B cell (primary cell): ENCODE data around the gene AIFM1. TPM values are rescaled to one million over a fixed set of nuclear protein-coding genes. Genes with fewer than 3 reads are reported as not detected.
A peak's percentile ranks its signal among the peaks of the same experiment; 100 is the strongest.

Source experiments
- ATAC-seq: fragments of 200-7000 bp; cut with Tn5 transposase; one replicate; pipeline ENCODE4 v1.10.0; 2021; ENCODE audit warnings: low read depth, mild to moderate bottlenecking, moderate number of reproducible peaks, moderate library complexity
- CTCF ChIA-PET: fragments of 350-600 bp; sonication (Branson Sonifier 250); formaldehyde crosslinking; loops from one replicate; lab custom pipeline; 2021; ENCODE audit warnings: antibody characterized with exemption, inconsistent platforms; lab: Charles Lee
- POLR2A ChIA-PET: fragments of 350-600 bp; sonication (Branson Sonifier 250); formaldehyde crosslinking; loops from one replicate; lab custom pipeline; 2021; ENCODE audit warnings: antibody characterized with exemption; lab: Charles Lee
- DNase-seq: peaks from one replicate; pipeline ENCODE4 v3.0.0; 2013
- H2AFZ ChIP-seq: 2 replicates; pipeline ENCODE4 v1.6.1; 2012; ENCODE audit warnings: mild to moderate bottlenecking, low read depth, low read length; ENCODE audit not compliant: insufficient read depth, poor library complexity, severe bottlenecking
- H3K27ac ChIP-seq, 2 donors: 1 replicate in 1 of 2; 2 replicates in 1 of 2; pipeline ENCODE4 v1.5.1; 2012 to 2013; ENCODE audit warnings: low read length in 2 of 2, mild to moderate bottlenecking in 2 of 2, moderate library complexity in 1 of 2
- H3K27me3 ChIP-seq, 4 experiments: fragments of 200-600 bp in 1 of 4; sonication (generic) in 1 of 4; replicated peaks in 1 of 4; 1 replicate in 2 of 4; 2 replicates in 2 of 4; pipeline versions ENCODE4 v1.6.1 to v1.7.0; 2013 to 2016; ENCODE audit warnings: low read length in 3 of 4, mild to moderate bottlenecking in 2 of 4, mixed read lengths in 1 of 4, moderate library complexity in 1 of 4; ENCODE audit not compliant: insufficient read depth in 4 of 4, control insufficient read depth in 3 of 4; ENCODE audit errors: control extremely low read depth in 1 of 4
- H3K36me3 ChIP-seq, 2 experiments: replicated peaks in 1 of 2; 1 replicate in 1 of 2; 2 replicates in 1 of 2; pipeline versions ENCODE4 v1.6.1 to v1.7.1; 2013; ENCODE audit warnings: low read length in 1 of 2; ENCODE audit not compliant: insufficient read depth in 2 of 2, control insufficient read depth in 1 of 2; ENCODE audit errors: control extremely low read depth in 1 of 2, extremely low read depth in 1 of 2
- H3K4me1 ChIP-seq, 2 donors: fragments of 200-600 bp in 1 of 2; sonication (generic) in 1 of 2; 1 replicate in 1 of 2; 2 replicates in 1 of 2; pipeline versions ENCODE4 v1.5.1 to v1.6.1; 2013 to 2017; ENCODE audit warnings: low read length in 2 of 2; ENCODE audit not compliant: control insufficient read depth in 2 of 2, insufficient read depth in 2 of 2
- H3K4me2 ChIP-seq: replicated peaks from 2 replicates; pipeline ENCODE3; 2012; ENCODE audit warnings: mild to moderate bottlenecking, low read depth, low read length; ENCODE audit not compliant: poor library complexity, severe bottlenecking
- H3K4me3 ChIP-seq, 5 experiments: fragments of 200-600 bp in 1 of 5; sonication (generic) in 1 of 5; 1 replicate in 3 of 5; 2 replicates in 2 of 5; pipeline versions ENCODE4 v1.5.1 to v1.7.0; 2011 to 2016; ENCODE audit warnings: low read length in 4 of 5, mild to moderate bottlenecking in 4 of 5, low read depth in 2 of 5, control low read depth in 1 of 5, moderate library complexity in 1 of 5; ENCODE audit not compliant: insufficient read depth in 1 of 5; ENCODE audit errors: control extremely low read depth in 1 of 5, extremely low read depth in 1 of 5
- H3K79me2 ChIP-seq: fragments of 200-600 bp; sonication (generic); one replicate; pipeline ENCODE4 v1.6.0; 2016; ENCODE audit warnings: low read length; ENCODE audit not compliant: control insufficient read depth, insufficient read depth
- H3K9ac ChIP-seq: fragments of 200-600 bp; sonication (generic); 2 replicates; pipeline ENCODE4 v1.6.1; 2017; ENCODE audit warnings: mild to moderate bottlenecking, low read length, moderate library complexity
- H3K9me3 ChIP-seq, 3 donors: one replicate each; pipeline versions ENCODE4 v1.6.1 to v1.7.1; 2013; ENCODE audit warnings: low read length in 2 of 3; ENCODE audit not compliant: control insufficient read depth in 2 of 3, insufficient read depth in 1 of 3; ENCODE audit errors: control extremely low read depth in 1 of 3
- H4K20me1 ChIP-seq: 2 replicates; pipeline ENCODE4 v1.6.0; 2012; ENCODE audit warnings: mild to moderate bottlenecking, low read length; ENCODE audit not compliant: insufficient read depth, control insufficient read depth, poor library complexity, severe bottlenecking
- H3K27ac Mint-ChIP-seq: one replicate; pipeline ENCODE4 v1.8.0; 2021; ENCODE audit warnings: mixed read lengths
- H3K27me3 Mint-ChIP-seq: one replicate; pipeline ENCODE4 v1.8.0; 2021; ENCODE audit warnings: mixed read lengths
- H3K4me1 Mint-ChIP-seq: one replicate; pipeline ENCODE4 v1.8.0; 2021; ENCODE audit warnings: mixed read lengths
- H3K4me3 Mint-ChIP-seq: one replicate; pipeline ENCODE4 v1.8.0; 2021; ENCODE audit warnings: mixed read lengths
- H3K9me3 Mint-ChIP-seq: one replicate; pipeline ENCODE4 v1.8.0; 2022; ENCODE audit warnings: mixed read lengths; ENCODE audit not compliant: insufficient read depth
- CTCF ChIP-seq: fragments of 200-600 bp; IDR thresholded peaks from one replicate; pipeline ENCODE4 v1.8.0; 2022; ENCODE audit warnings: antibody characterized with exemption, mild to moderate bottlenecking
- EZH2 ChIP-seq: IDR thresholded peaks from 2 replicates; pipeline ENCODE4 v1.6.1; 2012; ENCODE audit warnings: borderline replicate concordance, low read depth, mild to moderate bottlenecking, moderate library complexity, low read length; ENCODE audit not compliant: insufficient read depth, poor library complexity, severe bottlenecking
- WGBS: methylation state at CpG from one replicate; pipeline ENCODE4 v1.1.5; 2013; ENCODE audit warnings: missing lambda C conversion rate; ENCODE audit not compliant: insufficient coverage; 5-methylcytosine and 5-hydroxymethylcytosine counted together
- intact Hi-C: fragments of 100-400 bp; cut with micrococcal nuclease; formaldehyde crosslinking; loops from one replicate; pipeline ENCODE4 v1.10.0; 2022
- polyA plus RNA-seq: library from polyadenylated mRNA; depleted of rRNA; stranded (reverse); fragments of >200 nt; gene quantifications from 2 replicates; pipeline ENCODE4 v1.2.3, GENCODE V29; 2012
- total RNA-seq, 2 donors: library from RNA; stranded (reverse); fragments of 120-200 nt in 1 of 2; gene quantifications; 1 replicate in 1 of 2; 2 replicates in 1 of 2; pipeline versions ENCODE4 v1.2.3 to v1.2.4, GENCODE V29; 2013 to 2022

The AIFM1 gene
- total and polyA plus RNA-seq, 2 donors (not counting 1 experiment from before 2014, with no cell fraction given), result 11.4 to 15.9 TPM

GRCh38 chrX:130109429-130110378, 55.9 kb downstream of the AIFM1 start:
- 1% methylated on average over 74 of the region's 81 CpGs for WGBS
- Mint-ChIP-seq H3K27me3 (no peaks in the 10 kb centered on the region), H3K27ac (peak overlapping the region; percentile 93), H3K9me3 (no peaks in the 10 kb centered on the region), H3K4me3 (peak overlapping the region; percentile 94), H3K4me1 (peaks cover 34% of the 10 kb centered on the region)
- Histone ChIP-seq H3K9me3 (no peaks in the 10 kb centered on the region), H3K27me3 (no peaks in the 10 kb centered on the region), H3K4me3 (peak overlapping the region; percentile 47 to 72 (median 67)), H2AFZ (peak overlapping the region; percentile 46), H3K79me2 (peaks cover 55% of the 10 kb centered on the region), H3K4me1 (peaks cover 18 to 27% of the 10 kb centered on the region in 2 donors), H3K27ac (peak overlapping the region; percentile 54 to 86), H3K36me3 (no peaks in the 10 kb centered on the region), H3K9ac (peak overlapping the region; percentile 69), H3K4me2 (peak overlapping the region; percentile 81), H4K20me1 (peaks cover 33% of the 10 kb centered on the region)
- TF ChIP-seq CTCF (no peak), EZH2 (no peak)
- CTCF ChIA-PET, result interaction anchor here (1.0 to 2.2 kb wide), 7 partner anchors 11 to 83 kb away, joined by 3 to 16 read pairs (median 5); no protein-coding TSS in a partner anchor
- DNase-seq (peak; percentile 35), ATAC-seq (peak; percentile 12)
- POLR2A ChIA-PET, result interaction anchor here (0.8 to 1.7 kb wide), 6 partner anchors 15 to 62 kb away, joined by 3 to 8 read pairs (median 4); no protein-coding TSS in a partner anchor
- intact Hi-C loops, result loop anchor here (1.0 to 2.0 kb wide), 3 partner anchors 11 to 27 kb away; no protein-coding TSS in a partner anchor
